HG03442 (cell line): ENCODE data around the gene MORN1.

Experiments used
- ATAC-seq: cut with Tn5 transposase; IDR thresholded peaks from one replicate; pipeline ENCODE4 v1.9.1; 2021; ENCODE audit warnings: mild to moderate bottlenecking, moderate library complexity; ENCODE audit not compliant: unreplicated experiment

Gene MORN1

GRCh38 chr1:2388004-2388913 lies 3.1 kb downstream of the MORN1 start:
- ATAC-seq = no peak

GRCh38 chr1:2386636-2387611 lies 4.4 kb downstream of the MORN1 start:
- ATAC-seq = no peak

GRCh38 chr1:2385606-2386280 lies 5.6 kb downstream of the MORN1 start:
- ATAC-seq = no peak

- ATAC-seq = no peak
These were observed 6.3 kb downstream of the MORN1 start for GRCh38 chr1:2384941-2385481.

- ATAC-seq = no peak
These were observed 7.1 kb downstream of the MORN1 start for GRCh38 chr1:2384130-2384860.

- no peak for ATAC-seq
These were observed 7.8 kb downstream of the MORN1 start for GRCh38 chr1:2383576-2383975.

- ATAC-seq = no peak
These were observed 8.6 kb downstream of the MORN1 start for GRCh38 chr1:2382621-2383361.

- ATAC-seq = no peak
These were observed 9.4 kb downstream of the MORN1 start for GRCh38 chr1:2381741-2382620.

- ATAC-seq = no peak
These were observed 10.3 kb downstream of the MORN1 start for GRCh38 chr1:2380816-2381591.

- no peak for ATAC-seq
These were observed 11.5 kb downstream of the MORN1 start for GRCh38 chr1:2379733-2380404.

GRCh38 chr1:2378956-2379732 lies 12.2 kb downstream of the MORN1 start:
- ATAC-seq = no peak

- ATAC-seq = no peak
These were observed 12.9 kb downstream of the MORN1 start for GRCh38 chr1:2378441-2378851.

GRCh38 chr1:2377751-2378440 lies 13.5 kb downstream of the MORN1 start:
- no peak for ATAC-seq

- no peak for ATAC-seq
These were observed 14.3 kb downstream of the MORN1 start for GRCh38 chr1:2376931-2377672.

GRCh38 chr1:2376261-2376741 lies 15.1 kb downstream of the MORN1 start:
- no peak for ATAC-seq
